GM23248 (cell line): ENCODE data around the gene P2RY13.

Experiments
- EZH2 ChIP-seq: fragments of 200-600 bp; sonication (generic); IDR thresholded peaks from 2 replicates; pipeline ENCODE4 v1.6.1; 2018; ENCODE audit warnings: antibody characterized with exemption, mild to moderate bottlenecking; ENCODE audit not compliant: insufficient read depth, poor library complexity, severe bottlenecking
- EZH2phosphoT487 ChIP-seq: fragments of 200-600 bp; sonication (generic); IDR thresholded peaks from 2 replicates; pipeline ENCODE4 v1.6.1; 2018; ENCODE audit warnings: antibody characterized with exemption, moderate library complexity, mild to moderate bottlenecking, low read depth; ENCODE audit not compliant: insufficient read depth

GRCh38 chr3:151346292-151346691 lies 16.9 kb upstream of the P2RY13 start:
- TF ChIP-seq EZH2 (no peak), EZH2phosphoT487 (no peak)
